ENCODE results near the gene DAPP1.

DNA sequence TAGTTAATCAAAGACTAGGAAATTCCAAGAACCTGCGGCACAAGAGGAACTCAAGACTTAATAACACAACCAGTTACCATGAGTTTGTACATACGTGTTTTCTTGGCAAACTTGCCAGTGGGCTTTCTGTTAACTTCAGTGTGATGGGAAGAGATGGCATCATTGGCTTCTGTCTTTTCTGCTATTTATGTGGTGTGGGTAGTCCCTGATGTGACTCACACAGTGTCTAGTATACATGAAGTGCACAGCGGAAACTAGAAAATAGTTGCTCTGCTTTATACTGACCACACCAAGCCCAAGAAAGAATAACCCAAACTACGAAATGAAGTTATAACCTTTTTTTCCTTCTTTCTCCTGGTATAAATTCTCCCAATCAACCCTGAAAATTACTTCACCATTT, 24.5 kb downstream of the DAPP1 start:
- TF ChIP-seq, protein P1, sequence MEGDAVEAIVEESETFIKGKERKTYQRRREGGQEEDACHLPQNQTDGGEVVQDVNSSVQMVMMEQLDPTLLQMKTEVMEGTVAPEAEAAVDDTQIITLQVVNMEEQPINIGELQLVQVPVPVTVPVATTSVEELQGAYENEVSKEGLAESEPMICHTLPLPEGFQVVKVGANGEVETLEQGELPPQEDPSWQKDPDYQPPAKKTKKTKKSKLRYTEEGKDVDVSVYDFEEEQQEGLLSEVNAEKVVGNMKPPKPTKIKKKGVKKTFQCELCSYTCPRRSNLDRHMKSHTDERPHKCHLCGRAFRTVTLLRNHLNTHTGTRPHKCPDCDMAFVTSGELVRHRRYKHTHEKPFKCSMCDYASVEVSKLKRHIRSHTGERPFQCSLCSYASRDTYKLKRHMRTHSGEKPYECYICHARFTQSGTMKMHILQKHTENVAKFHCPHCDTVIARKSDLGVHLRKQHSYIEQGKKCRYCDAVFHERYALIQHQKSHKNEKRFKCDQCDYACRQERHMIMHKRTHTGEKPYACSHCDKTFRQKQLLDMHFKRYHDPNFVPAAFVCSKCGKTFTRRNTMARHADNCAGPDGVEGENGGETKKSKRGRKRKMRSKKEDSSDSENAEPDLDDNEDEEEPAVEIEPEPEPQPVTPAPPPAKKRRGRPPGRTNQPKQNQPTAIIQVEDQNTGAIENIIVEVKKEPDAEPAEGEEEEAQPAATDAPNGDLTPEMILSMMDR (conservative IDR thresholded peaks at IDR 0.05; ENCODE audit: low read length) = no peak
- no peak for TF ChIP-seq EZH2phosphoT487 (IDR thresholded peaks at IDR 0.05; ENCODE audit: borderline replicate concordance, low read depth, low read length)
